Body of pancreas (tissue), 4 donors: ENCODE data around the gene ABCB11.

Experiments used
- CTCF ChIP-seq, 7 experiments: fragments of 450-650 bp in 4 of 7; fragments of 200-600 bp in 3 of 7; sonication (generic) in 3 of 7; IDR thresholded peaks; one replicate each; pipeline ENCODE4 v1.5.1; 2016 to 2019; ENCODE audit warnings: antibody characterized with exemption in 7 of 7
- POLR2A ChIP-seq, 3 donors: fragments of 450-650 bp; IDR thresholded peaks; one replicate each; pipeline ENCODE4 v1.6.1; 2016; ENCODE audit warnings: antibody characterized with exemption in 3 of 3, mild to moderate bottlenecking in 2 of 3

- no peak for TF ChIP-seq CTCF (IDR thresholded peaks at IDR 0.05)
- TF ChIP-seq POLR2A (IDR thresholded peaks at IDR 0.05) = no peak
Measured at GRCh38 chr2:168976034-168976654, 55.0 kb downstream of the ABCB11 start.
